Prostate gland (tissue), 2 donors: Measurements from ENCODE around the gene CCDC91. TPM values are rescaled to one million over a fixed set of nuclear protein-coding genes. Genes with fewer than 3 reads are reported as not detected.

ENCODE experiments used
- DNase-seq: peaks from one replicate; pipeline ENCODE4 v3.0.0-alpha.2; 2019; ENCODE audit warnings: low spot score
- H3K27ac ChIP-seq, 2 donors: fragments of 200-600 bp; sonication (generic); 2 replicates each; pipeline ENCODE4 v1.5.1; 2017 to 2019
- H3K27me3 ChIP-seq: fragments of 200-600 bp; sonication (generic); replicated peaks from 2 replicates; pipeline ENCODE4 v1.5.1; 2019; ENCODE audit not compliant: insufficient read depth
- H3K36me3 ChIP-seq, 2 donors: fragments of 200-600 bp; sonication (generic); 1 replicate in 1 of 2; 2 replicates in 1 of 2; pipeline versions ENCODE4 v1.5.1 to v1.8.1; 2017 to 2019
- H3K4me1 ChIP-seq: fragments of 200-600 bp; sonication (generic); replicated peaks from 2 replicates; pipeline ENCODE4 v1.5.1; 2019
- H3K4me3 ChIP-seq, 2 donors: fragments of 200-600 bp; sonication (generic); 2 replicates each; pipeline ENCODE4 v1.5.1; 2017 to 2019
- H3K9me3 ChIP-seq: fragments of 200-600 bp; sonication (generic); 2 replicates; pipeline ENCODE4 v1.5.1; 2017
- POLR2A ChIP-seq: fragments of 450-650 bp; IDR thresholded peaks from one replicate; pipeline ENCODE4 v1.6.1; 2016; ENCODE audit warnings: antibody characterized with exemption, mild to moderate bottlenecking
- POLR2AphosphoS5 ChIP-seq: sonication (generic); formaldehyde crosslinking; IDR thresholded peaks from one replicate; pipeline ENCODE4 v1.6.1; 2017; ENCODE audit warnings: antibody characterized with exemption
- WGBS: methylation state at CpG from one replicate; pipeline ENCODE4 v1.1.5; 2018; 5-methylcytosine and 5-hydroxymethylcytosine counted together
- intact Hi-C: fragments of 100-400 bp; cut with DNase I; formaldehyde crosslinking; loops from one replicate; pipeline ENCODE4 v1.14.2; 2022
- total RNA-seq, 2 donors: library from RNA; depleted of rRNA; stranded (reverse); fragments of >200 nt; gene quantifications; one replicate each; pipeline ENCODE4 v1.1.0, GENCODE V29; 2016
- TF ChIP-seq, protein P1 (sequence below), 4 experiments: fragments of 200-600 bp in 2 of 4; fragments of 450-650 bp in 2 of 4; sonication (generic) in 2 of 4; IDR thresholded peaks; 1 replicate in 3 of 4; 2 replicates in 1 of 4; pipeline ENCODE4 v1.5.1; 2016 to 2019; ENCODE audit warnings: antibody characterized with exemption in 4 of 4, mild to moderate bottlenecking in 2 of 4, moderate library complexity in 2 of 4

CCDC91 gene
- total RNA-seq, 2 donors from 2014 or later, result 25.3 to 42.4 TPM

DNA sequence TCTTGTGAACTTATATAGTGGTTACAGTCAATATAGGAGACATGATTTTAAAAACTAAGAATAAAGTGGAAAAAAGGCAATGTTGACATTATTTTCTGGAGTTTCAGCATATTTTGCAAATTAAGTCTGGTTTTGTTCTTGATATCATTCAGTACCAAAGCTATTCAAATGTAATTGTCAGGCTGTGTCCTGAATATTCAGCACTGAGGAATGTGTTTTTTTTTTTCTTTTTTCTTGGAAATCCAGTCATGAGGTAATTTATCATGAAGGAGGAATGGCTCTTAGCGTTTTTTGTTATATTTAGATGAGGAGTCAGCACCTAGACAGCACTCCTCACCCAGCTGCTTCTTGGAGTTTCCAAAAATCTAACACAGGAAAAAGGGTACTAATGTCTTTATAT is 225.5 kb downstream of the CCDC91 start:
- intact Hi-C loops, result no loop called here
- no peaks in the 10 kb centered on the region for H3K4me1 ChIP-seq
- no peaks in the 10 kb centered on the region for H3K36me3 ChIP-seq
- no peaks in the 10 kb centered on the region for H3K9me3 ChIP-seq
- 37% methylated on average over 1 of the region's 1 CpG for WGBS
- no peak overlapping the region for H3K4me3 ChIP-seq
- H3K27me3 ChIP-seq, result no peaks in the 10 kb centered on the region
- H3K27ac ChIP-seq, result no peak overlapping the region
- TF ChIP-seq POLR2A (no peak), POLR2AphosphoS5 (no peak)
- TF ChIP-seq, protein P1, sequence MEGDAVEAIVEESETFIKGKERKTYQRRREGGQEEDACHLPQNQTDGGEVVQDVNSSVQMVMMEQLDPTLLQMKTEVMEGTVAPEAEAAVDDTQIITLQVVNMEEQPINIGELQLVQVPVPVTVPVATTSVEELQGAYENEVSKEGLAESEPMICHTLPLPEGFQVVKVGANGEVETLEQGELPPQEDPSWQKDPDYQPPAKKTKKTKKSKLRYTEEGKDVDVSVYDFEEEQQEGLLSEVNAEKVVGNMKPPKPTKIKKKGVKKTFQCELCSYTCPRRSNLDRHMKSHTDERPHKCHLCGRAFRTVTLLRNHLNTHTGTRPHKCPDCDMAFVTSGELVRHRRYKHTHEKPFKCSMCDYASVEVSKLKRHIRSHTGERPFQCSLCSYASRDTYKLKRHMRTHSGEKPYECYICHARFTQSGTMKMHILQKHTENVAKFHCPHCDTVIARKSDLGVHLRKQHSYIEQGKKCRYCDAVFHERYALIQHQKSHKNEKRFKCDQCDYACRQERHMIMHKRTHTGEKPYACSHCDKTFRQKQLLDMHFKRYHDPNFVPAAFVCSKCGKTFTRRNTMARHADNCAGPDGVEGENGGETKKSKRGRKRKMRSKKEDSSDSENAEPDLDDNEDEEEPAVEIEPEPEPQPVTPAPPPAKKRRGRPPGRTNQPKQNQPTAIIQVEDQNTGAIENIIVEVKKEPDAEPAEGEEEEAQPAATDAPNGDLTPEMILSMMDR (IDR thresholded peaks at IDR 0.05), result no peak
- DNase-seq, result no peak

DNA sequence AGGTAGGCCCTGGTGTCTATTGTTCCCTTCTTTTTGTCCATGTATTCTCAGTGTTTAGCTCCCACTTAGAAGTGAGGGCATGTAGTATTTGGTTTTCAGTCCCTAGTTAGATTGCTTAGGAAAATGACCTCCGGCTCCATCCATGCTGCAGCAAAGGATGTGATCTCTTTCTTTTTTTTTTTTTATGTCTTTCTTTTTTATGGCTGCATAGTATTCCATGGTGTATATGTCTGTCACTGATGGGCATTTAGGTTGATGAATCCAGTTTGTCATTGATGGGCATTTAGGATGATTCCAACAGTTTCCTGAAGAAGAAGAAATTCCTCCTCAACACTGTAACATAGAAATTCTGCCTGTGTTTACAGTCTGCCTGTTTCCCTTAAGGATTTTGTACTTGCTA is 231.1 kb downstream of the CCDC91 start:
- Histone ChIP-seq H3K36me3 (no peaks in the 10 kb centered on the region), H3K4me3 (no peak overlapping the region), H3K9me3 (no peaks in the 10 kb centered on the region), H3K4me1 (no peaks in the 10 kb centered on the region), H3K27ac (no peak overlapping the region), H3K27me3 (no peaks in the 10 kb centered on the region)
- intact Hi-C loops, result no loop called here
- 100% methylated on average over 1 of the region's 1 CpG for WGBS
- no peak for DNase-seq
- TF ChIP-seq POLR2A (no peak), POLR2AphosphoS5 (no peak)
- TF ChIP-seq, protein P1 (IDR thresholded peaks at IDR 0.05), result no peak

DNA sequence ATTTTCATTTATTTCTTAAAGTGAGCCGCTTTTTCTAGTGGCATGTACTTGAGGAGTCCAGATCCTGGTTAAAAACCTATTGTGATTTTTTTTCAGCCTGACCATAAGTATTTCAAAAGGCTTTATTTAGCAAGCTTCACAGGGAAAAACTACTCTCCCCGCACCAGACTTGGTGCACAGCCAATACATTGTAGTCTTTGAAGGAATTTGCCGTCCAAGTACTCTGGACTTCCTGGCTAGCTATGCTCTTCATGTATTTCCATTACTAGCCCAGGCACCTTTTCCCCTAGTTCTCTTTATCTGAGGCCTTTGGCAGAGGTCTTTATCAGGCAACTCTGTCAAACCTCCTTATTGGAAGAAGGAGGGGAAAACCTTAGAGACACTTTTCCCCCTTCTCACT is 234.7 kb downstream of the CCDC91 start:
- intact Hi-C loops, result no loop called here
- H3K27me3 ChIP-seq, result no peaks in the 10 kb centered on the region
- no peak for DNase-seq

DNA sequence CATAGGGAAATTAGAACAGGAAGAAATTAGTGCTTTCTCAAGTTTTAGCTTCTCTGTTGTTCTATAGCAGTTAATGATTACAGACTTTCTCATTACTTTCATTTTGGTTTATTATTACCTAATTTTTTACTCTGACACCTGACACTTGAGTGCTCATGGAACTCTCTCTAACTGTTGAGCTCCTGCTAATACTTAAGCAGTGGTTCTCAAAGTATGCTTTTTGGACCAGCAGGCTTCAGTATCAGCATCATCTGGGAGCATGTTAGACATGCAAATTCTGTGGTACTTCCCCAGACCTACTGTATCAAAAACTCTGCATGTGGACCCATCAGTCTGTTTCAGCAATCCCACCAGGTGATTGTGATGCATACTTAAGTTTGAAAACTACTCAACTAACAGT is 235.3 kb downstream of the CCDC91 start:
- TF ChIP-seq POLR2AphosphoS5 (no peak), POLR2A (no peak)
- TF ChIP-seq, protein P1 (IDR thresholded peaks at IDR 0.05), result no peak
- no peak overlapping the region for H3K27ac ChIP-seq
- H3K9me3 ChIP-seq, result no peaks in the 10 kb centered on the region
- H3K4me1 ChIP-seq, result no peaks in the 10 kb centered on the region
- H3K4me3 ChIP-seq, result no peak overlapping the region
- H3K27me3 ChIP-seq, result no peaks in the 10 kb centered on the region
- no peaks in the 10 kb centered on the region for H3K36me3 ChIP-seq
- intact Hi-C loops, result no loop called here
- DNase-seq, result no peak

More for the DNA sequence above, 234.7 kb downstream of the CCDC91 start:
- H3K4me1 ChIP-seq, result no peaks in the 10 kb centered on the region
- no peaks in the 10 kb centered on the region for H3K9me3 ChIP-seq
- TF ChIP-seq POLR2AphosphoS5, result no peak
- TF ChIP-seq, protein P1 (IDR thresholded peaks at IDR 0.05), result no peak
- no peaks in the 10 kb centered on the region for H3K36me3 ChIP-seq
- H3K4me3 ChIP-seq, result no peak overlapping the region
- 51% methylated on average over 3 of the region's 3 CpGs for WGBS
- no peak overlapping the region for H3K27ac ChIP-seq

DNA sequence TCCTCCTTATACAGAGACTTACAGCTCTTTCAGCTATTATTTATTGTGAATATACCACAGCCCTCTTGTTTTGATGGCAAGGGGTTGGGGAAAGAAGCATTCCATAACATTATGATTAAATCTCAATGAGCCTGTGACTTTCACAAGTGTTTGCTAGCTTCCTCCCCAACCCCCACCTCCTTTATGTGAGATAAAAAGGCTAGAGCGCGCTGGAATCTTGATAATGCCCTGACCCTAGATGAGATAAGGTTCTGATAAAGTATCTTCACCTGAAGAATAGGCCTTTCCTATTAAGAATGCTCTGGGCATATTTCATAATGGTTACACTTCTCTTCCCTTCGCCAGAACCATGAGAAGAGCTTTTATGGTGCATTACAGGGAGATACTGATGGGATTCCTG is 236.8 kb downstream of the CCDC91 start:
- intact Hi-C loops, result no loop called here
- H3K9me3 ChIP-seq, result no peaks in the 10 kb centered on the region
- no peak for DNase-seq
- 90% methylated on average over 3 of the region's 3 CpGs for WGBS
- TF ChIP-seq POLR2A (no peak), POLR2AphosphoS5 (no peak)
- TF ChIP-seq, protein P1 (IDR thresholded peaks at IDR 0.05), result no peak
- H3K27ac ChIP-seq, result no peak overlapping the region
- H3K4me3 ChIP-seq, result no peak overlapping the region
- no peaks in the 10 kb centered on the region for H3K27me3 ChIP-seq
- no peaks in the 10 kb centered on the region for H3K4me1 ChIP-seq
- H3K36me3 ChIP-seq, result no peaks in the 10 kb centered on the region
